NCI-H1436 treated with DMSO at 0.1 percent for 48 hours (cell line): ENCODE data around the gene MARCHF9.
"Not testable (repeated sequence)": the region's sequence is repeated elsewhere in the genome, so short reads cannot be mapped to it uniquely, and the experiment has no call there.

ENCODE experiments used
- DNase-seq: peaks from one replicate; lab custom pipeline; 2025; lab: John Stamatoyannopoulos, UW

Gene MARCHF9

GRCh38 chr12:57754411-57755193 is at the start of gene MARCHF9:
Gene MARCHF9, plus strand, starts transcription at chr12:57755103. Its CDS starts 426 bp downstream, at chr12:57755529.
- DNase-seq: peak; percentile 39

- DNase-seq: no peak
These were observed 47.7 kb upstream of the MARCHF9 start for GRCh38 chr12:57707250-57707649.

GRCh38 chr12:57708296-57708695 is 46.6 kb upstream of the MARCHF9 start:
- DNase-seq: no peak

GRCh38 chr12:57712701-57713100 is 42.2 kb upstream of the MARCHF9 start:
- no peak for DNase-seq

GRCh38 chr12:57713209-57713608 is 41.7 kb upstream of the MARCHF9 start:
- DNase-seq: no peak

- not testable (repeated sequence) for DNase-seq
These were observed 39.7 kb upstream of the MARCHF9 start for GRCh38 chr12:57715036-57715748.

- DNase-seq: no peak
These were observed 39.1 kb upstream of the MARCHF9 start for GRCh38 chr12:57715786-57716185.

- DNase-seq: no peak
These were observed 38.6 kb upstream of the MARCHF9 start for GRCh38 chr12:57716305-57716704.

GRCh38 chr12:57717131-57717530 is 37.8 kb upstream of the MARCHF9 start:
- DNase-seq: no peak

- DNase-seq: no peak
These were observed 36.9 kb upstream of the MARCHF9 start for GRCh38 chr12:57717846-57718640.

- no peak for DNase-seq
These were observed 36.0 kb upstream of the MARCHF9 start for GRCh38 chr12:57718641-57719528.

- no peak for DNase-seq
These were observed 34.9 kb upstream of the MARCHF9 start for GRCh38 chr12:57719777-57720605.

- no peak for DNase-seq
These were observed 34.0 kb upstream of the MARCHF9 start for GRCh38 chr12:57720606-57721595.

GRCh38 chr12:57721846-57722608 is 32.9 kb upstream of the MARCHF9 start:
- DNase-seq: not testable (repeated sequence)

- no peak for DNase-seq
These were observed 31.9 kb upstream of the MARCHF9 start for GRCh38 chr12:57722716-57723629.

GRCh38 chr12:57723630-57723962 is 31.3 kb upstream of the MARCHF9 start:
- no peak for DNase-seq
